Measurements from ENCODE around the gene PLXND1.
"Not testable (repeated sequence)": the region's sequence is repeated elsewhere in the genome, so short reads cannot be mapped to it uniquely, and the experiment has no call there.

PLXND1 gene, protein sequence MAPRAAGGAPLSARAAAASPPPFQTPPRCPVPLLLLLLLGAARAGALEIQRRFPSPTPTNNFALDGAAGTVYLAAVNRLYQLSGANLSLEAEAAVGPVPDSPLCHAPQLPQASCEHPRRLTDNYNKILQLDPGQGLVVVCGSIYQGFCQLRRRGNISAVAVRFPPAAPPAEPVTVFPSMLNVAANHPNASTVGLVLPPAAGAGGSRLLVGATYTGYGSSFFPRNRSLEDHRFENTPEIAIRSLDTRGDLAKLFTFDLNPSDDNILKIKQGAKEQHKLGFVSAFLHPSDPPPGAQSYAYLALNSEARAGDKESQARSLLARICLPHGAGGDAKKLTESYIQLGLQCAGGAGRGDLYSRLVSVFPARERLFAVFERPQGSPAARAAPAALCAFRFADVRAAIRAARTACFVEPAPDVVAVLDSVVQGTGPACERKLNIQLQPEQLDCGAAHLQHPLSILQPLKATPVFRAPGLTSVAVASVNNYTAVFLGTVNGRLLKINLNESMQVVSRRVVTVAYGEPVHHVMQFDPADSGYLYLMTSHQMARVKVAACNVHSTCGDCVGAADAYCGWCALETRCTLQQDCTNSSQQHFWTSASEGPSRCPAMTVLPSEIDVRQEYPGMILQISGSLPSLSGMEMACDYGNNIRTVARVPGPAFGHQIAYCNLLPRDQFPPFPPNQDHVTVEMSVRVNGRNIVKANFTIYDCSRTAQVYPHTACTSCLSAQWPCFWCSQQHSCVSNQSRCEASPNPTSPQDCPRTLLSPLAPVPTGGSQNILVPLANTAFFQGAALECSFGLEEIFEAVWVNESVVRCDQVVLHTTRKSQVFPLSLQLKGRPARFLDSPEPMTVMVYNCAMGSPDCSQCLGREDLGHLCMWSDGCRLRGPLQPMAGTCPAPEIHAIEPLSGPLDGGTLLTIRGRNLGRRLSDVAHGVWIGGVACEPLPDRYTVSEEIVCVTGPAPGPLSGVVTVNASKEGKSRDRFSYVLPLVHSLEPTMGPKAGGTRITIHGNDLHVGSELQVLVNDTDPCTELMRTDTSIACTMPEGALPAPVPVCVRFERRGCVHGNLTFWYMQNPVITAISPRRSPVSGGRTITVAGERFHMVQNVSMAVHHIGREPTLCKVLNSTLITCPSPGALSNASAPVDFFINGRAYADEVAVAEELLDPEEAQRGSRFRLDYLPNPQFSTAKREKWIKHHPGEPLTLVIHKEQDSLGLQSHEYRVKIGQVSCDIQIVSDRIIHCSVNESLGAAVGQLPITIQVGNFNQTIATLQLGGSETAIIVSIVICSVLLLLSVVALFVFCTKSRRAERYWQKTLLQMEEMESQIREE (N-terminal part only)

GRCh38 chr3:129606636-129607390 lies at the start of gene PLXND1:
Gene PLXND1, minus strand, starts transcription at chr3:129606676. Its CDS starts 37 bp downstream, at chr3:129606639.
- DNase-seq (ENCODE audit: low spot score) = peak; percentile 92

DNA sequence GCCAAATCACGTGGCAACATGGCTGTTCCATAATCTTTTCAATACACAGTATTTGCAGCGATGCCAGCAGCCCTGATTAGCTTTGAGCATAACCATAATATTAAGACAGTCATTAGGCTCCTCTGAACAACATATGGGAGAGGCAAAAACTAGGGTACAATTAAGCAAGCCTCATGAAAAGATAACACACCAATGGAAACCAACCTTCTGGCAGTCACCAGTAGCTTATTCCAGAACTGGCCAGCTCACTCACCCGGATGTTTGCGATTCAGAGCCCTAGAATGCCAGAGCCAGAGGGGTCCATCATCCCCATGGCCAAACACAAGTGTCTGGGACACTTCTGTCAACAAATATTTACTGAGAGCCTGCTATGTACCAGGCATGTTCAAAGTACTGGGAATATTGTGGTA lies 48.8 kb upstream of the PLXND1 start:
- DNase-seq (ENCODE audit: low spot score) = no peak

GRCh38 chr3:129654131-129654530 lies 47.7 kb upstream of the PLXND1 start:
- no peak for DNase-seq (ENCODE audit: low spot score)

DNA sequence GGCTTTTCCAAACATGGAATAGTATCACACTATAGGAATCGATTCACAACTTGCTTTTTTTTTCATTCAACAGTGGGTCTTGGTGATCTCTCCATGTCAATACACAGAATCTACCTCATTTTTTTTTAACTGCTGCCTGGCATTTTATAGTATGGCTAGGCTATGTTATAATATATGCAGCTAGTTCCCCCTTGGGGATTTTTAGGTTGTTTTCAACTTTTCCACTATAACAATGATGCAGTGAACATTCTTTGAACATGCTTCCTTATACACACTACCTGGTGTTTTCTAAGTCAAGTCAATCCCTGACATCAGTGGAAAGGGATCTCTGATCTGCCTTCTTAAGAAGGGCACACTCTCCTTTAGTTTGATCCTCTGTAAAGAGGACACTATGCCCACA lies 46.5 kb upstream of the PLXND1 start:
- DNase-seq (ENCODE audit: low spot score) = no peak

DNA sequence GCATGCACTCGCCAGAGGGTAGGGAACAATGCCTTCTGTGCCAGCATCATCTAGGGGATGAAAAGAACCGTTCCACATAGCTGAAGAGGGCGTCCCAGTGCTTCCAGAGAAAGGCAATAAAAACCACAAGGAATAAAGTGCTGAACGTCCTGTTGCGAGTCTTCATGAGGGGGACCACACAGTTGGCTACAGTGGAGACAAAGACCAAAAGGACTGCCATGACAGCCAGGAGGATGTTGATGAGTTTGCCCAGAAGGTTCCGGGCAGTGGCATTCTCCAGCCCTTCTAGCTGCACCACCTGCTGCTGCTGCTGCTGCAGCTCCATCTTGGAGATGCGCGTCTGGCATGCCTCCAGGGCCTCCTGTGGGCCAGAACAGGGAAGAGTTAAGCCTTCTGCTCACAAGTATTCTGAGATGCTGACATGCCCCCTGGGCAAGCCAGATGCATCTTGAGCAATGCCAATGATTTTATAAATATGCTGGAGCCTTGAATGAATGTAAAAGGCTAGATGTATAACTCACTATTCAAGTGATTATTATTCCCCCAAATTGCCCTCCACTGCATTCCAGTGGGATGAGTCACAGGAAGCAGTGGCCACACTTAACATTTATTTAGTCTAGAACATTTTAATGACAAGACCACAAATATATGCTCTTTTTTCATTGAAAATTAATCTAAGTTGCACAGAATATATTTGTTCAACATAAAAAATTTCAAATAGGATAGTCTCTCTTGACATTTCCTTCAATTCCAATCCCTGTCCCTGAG lies 45.1 kb upstream of the PLXND1 start:
- no peak for DNase-seq (ENCODE audit: low spot score)

DNA sequence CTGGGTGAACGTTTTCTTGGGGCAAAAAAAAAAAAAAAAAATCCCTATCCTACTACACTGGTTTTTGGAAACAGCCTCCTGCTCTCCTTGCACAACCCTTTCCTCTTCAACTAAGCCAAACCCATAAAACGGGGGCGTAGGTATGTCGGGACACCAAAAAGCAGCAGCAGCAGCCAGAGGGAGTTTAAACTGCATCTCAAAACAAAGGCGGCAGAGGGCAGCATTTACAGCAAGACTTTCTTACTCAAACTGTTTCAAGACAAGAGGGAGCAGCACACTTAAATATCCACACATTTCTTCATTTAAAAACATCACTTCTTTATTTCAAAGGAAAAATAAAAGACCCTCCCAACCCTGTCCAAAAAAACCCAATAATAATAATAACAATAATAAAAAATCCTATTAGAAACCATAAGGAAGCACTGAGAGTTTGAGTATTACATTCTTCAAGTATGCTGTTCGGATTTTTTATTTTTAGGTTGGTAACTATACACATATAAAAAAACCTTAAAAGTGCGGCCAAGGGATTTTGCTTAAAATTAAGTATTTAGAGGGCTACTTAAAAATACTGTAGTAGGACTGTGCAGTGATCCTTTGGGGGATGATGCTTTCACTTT lies 43.9 kb upstream of the PLXND1 start:
- DNase-seq (ENCODE audit: low spot score) = no peak

GRCh38 chr3:129648391-129648790 lies 41.9 kb upstream of the PLXND1 start:
- no peak for DNase-seq (ENCODE audit: low spot score)

GRCh38 chr3:129645286-129645685 lies 38.8 kb upstream of the PLXND1 start:
- DNase-seq (ENCODE audit: low spot score) = no peak

DNA sequence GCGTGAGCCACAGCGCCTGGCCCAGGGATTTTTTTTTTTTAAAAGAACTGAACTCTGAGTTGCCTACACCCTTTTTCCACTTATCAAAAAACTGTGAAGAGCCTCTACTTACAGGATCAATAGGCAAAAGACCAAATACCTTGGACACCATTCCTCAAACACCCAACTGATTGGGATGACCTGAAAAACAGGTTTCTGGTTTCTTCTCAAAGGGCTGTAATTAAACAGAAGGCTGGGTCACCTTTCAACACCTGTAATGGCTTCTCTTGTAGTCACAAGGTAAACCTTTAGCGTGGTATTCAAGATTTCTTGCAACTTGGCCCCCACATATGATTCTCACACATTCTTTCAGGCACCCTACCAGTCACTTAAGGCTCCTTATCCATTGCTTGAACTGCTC lies 38.4 kb upstream of the PLXND1 start:
- DNase-seq (ENCODE audit: low spot score) = no peak

DNA sequence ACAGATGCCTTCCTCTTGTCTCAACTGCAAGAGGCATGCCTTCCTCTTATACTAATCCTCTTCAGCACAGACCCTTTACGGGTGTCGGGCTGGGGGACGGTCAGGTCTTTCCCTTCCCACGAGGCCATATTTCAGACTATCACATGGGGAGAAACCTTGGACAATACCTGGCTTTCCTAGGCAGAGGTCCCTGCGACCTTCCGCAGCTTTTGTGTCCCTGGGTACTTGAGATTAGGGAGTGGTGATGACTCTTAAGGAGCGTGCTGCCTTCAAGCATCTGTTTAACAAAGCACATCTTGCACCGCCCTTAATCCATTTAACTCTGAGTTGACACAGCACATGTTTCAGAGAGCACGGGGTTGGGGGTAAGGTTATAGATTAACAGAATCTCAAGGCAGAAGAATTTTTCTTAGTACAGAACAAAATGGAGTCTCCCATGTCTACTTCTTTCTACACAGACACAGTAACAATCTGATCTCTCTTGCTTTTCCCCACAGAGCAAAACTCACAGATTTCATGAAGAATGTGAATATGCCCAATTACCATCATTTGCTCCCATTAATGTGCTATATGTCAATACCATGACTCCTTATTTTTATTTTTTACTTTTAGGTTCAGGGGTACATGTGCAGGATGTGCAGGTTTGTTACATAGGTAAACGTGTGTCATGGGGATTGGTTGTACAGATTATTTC lies 35.2 kb upstream of the PLXND1 start:
- DNase-seq (ENCODE audit: low spot score) = not testable (repeated sequence)

GRCh38 chr3:129640985-129641384 lies 34.5 kb upstream of the PLXND1 start:
- DNase-seq (ENCODE audit: low spot score) = not testable (repeated sequence)

DNA sequence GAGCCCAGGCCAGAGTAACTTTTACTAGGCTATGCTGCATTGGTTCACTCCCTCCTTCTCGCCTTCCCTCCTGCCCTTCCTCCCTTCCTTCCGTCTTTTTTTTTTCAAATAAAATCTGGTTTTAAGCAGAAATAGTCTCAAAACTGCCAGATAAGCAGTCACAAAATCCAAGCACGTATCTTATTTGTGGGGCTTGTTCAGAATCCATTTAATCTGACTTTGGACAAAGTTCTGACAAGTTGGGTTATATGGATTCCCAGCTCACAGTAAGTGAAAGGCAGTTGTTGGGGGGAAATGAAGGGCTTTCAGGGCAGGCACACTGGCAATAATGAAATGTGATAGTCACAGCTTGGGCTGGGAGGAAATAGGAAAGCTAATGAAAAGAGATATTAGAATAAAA lies 32.0 kb upstream of the PLXND1 start:
- DNase-seq (ENCODE audit: low spot score) = no peak

DNA sequence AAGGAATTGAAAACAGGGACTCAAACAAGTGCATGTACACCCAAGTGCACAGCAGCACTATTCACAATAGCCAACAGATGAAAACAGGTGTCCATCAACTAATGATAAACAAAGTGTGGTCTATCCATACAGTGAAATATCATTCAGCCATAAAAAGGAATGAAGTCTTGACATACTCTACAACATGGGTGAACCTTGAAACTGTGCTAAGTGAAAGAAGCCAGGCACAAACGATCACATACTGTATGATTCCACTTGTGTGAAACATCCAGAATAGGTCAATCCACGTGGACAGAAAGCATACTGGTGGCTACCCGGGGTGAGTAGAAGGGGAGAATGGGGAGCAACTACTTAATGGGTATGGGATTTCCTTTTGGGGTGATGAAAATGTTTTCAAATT lies 29.6 kb upstream of the PLXND1 start:
- no peak for DNase-seq (ENCODE audit: low spot score)

DNA sequence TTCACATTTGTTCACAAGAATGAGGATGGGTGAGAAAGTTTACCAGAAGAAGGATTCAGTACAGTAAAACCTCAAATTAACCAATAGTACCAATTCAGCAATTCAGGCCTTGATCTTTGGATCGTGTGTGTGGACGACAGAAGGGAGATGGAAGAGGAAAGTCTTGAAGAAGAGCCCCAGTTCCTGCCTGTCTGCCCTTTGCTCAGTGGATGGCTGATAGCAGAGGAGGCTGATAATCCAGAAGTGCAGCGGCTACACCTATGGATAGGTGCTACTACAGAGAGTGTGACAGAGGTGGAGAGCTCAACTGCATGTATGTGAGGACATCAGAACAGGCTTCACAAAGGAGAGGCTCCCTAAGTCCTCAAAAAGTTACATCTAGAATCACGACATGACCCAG lies 29.2 kb upstream of the PLXND1 start:
- DNase-seq (ENCODE audit: low spot score) = no peak

DNA sequence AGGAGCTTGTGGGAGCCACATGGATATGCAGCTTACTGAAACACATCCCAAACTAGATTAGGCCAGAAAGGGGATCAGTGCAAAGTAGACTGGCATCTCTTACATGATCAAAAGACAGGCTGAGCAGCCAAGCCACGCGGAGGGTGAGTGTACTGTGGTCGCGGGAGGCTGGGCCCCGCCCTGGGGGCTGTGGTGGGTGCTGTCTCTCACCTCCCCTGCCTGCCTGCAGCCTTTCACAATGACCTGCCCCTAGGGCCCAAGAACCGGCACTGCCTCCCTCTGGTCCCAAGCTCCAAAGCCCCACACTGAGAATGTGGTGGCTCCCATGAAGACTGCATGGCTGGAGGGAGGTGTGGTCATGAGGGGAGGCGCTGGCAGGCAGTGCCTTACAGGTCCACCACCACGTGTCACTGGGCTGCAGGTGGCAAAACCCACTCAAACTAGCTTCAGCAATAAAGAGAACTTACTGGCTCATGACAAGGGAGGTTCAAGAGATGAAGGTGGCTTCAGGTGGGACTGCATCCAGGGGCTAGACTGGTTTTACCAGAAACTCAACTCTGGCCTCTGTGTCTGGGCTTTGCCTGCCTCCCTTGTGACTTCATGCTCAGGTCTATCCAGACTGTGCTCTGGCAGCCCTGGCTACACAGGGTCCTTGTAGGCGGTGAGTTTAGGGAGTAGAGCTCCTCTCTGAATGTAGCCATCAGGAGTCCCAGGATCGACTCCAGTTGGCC lies 27.4 kb upstream of the PLXND1 start:
- DNase-seq (ENCODE audit: low spot score) = no peak

GRCh38 chr3:129632977-129633376 lies 26.5 kb upstream of the PLXND1 start:
- DNase-seq (ENCODE audit: low spot score) = no peak

- no peak for DNase-seq (ENCODE audit: low spot score)
Observed at GRCh38 chr3:129632556-129632955, 26.1 kb upstream of the PLXND1 start.

DNA sequence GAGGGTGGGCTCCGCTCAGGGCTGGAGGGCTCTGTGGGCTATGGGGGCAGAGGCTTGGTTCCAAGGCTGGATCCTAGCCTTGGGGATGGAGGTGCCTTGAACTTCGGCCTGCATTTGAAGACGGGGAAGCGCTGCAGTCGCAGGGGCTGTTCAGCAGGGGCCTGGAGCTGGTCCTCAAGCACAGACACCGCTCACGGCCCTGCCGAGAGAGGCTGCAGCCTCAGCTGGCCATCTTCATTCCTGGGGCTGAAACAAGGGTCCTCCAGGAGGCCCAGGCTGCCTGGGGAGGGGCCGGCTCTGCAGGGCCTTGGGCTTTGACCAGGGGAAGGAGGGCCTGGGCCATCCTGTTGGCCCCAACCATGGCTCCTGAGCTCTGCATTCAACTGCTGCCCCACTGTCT lies 25.6 kb upstream of the PLXND1 start:
- no peak for DNase-seq (ENCODE audit: low spot score)

DNA sequence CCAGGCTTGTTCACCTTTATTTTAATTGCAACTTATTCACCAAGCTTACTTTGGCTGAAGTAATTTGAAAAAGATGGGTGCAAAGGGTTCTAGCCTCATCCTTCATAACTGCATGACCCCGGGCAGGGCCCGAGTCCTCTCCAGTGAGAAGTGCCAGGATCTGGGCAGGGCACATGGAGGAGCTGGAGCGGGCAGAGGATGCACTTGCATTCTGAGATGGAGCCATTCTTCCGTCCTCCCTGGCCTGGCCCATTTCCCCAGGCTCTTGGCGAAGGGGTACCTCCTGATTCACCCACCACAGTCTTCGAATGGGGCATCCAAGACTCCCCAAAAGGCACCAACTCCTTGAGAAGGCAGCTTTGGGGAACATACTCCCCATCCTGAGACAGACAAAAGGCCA lies 22.5 kb upstream of the PLXND1 start:
- no peak for DNase-seq (ENCODE audit: low spot score)

Data from HuH-7.5 (cell line).